Right renal cortex interstitium (tissue), 3 donors: ENCODE measurements around the gene RHBDF2. TPM values are rescaled to one million over a fixed set of nuclear protein-coding genes. Genes with fewer than 3 reads are reported as not detected.

Experiments
- DNase-seq, 3 donors: peaks; one replicate each; pipeline ENCODE4 v3.0.0-alpha.2; 2013; ENCODE audit warnings: low read depth in 3 of 3, low spot score in 2 of 3
- polyA plus RNA-seq, 3 donors: library from polyadenylated mRNA; unstranded; fragments of 120-200 nt; gene quantifications; one replicate each; pipeline ENCODE4 v1.2.1, GENCODE V29; 2013; ENCODE audit not compliant: insufficient read length in 3 of 3

RHBDF2 gene
- polyA plus RNA-seq, 3 donors: 5.6 to 7.2 (median 5.7) TPM

DNA sequence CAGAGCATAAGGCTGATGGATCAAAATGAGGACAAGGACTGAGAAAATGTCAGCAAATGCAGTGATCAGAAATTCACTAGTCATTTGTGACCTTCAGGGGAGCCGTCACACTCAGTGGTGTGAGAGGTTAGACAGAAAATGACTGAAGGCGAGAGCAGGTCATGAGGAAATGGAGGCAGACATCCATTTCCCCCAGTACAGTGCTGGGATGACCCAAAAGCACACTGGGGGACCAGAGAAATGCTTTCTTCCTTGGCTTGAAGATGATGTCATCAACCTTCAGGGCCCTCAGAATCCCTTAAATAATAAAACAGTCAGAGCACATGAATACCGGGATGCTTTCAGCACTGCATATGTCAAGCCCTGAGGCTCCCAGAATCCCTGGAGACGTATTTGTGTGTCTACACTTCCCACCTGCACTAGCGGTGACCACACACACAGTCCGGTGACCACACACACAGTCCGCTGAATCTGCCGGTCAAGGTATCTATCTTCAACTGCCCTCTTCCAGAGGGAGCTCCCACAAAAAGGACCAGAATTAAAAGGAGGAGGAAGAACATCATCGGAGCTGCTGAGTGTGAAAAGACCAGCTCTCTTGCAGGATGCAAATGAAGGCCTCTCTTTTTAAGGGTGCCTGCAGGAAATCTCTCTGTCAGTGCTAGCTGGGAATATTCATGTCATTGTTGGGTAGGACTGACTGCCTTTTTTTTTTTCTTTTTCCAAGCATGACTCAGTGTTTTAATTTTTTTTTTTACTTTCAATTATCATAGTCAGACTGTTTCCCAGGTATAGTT is 56.5 kb downstream of the RHBDF2 start:
- no peak for DNase-seq

- DNase-seq: no peak
Observed at GRCh38 chr17:76442341-76443338, 58.6 kb downstream of the RHBDF2 start.

- DNase-seq: no peak
Observed at GRCh38 chr17:76441686-76442340, 59.4 kb downstream of the RHBDF2 start.

DNA sequence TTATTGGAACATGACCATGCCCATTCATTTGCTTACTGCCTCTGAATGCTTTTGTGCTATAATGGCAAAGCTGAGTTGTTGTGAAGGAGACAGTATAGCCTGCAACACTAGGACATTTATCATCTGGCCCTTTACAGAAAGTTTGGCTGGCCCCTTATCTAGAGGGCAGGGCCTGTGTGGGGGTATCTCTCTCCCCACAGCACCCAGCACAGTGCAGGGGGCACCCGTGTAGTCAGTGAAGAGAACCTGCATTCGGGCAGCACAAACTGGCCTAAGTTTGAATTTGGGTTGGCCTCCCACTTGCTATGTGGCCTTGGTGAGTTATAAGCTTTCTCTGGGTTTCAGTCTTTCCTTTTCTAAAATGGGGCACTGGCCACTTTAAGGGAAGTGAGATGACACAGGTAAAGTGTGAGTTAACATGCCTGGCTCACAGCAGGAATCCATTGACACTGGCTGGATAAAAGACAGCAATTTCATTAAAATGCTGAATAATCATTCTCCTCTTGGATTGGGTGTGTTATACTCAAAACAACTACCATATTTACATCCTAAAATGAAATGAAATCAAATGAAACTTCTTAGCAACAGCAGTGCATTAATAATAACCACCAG is 60.4 kb downstream of the RHBDF2 start:
- no peak for DNase-seq

DNA sequence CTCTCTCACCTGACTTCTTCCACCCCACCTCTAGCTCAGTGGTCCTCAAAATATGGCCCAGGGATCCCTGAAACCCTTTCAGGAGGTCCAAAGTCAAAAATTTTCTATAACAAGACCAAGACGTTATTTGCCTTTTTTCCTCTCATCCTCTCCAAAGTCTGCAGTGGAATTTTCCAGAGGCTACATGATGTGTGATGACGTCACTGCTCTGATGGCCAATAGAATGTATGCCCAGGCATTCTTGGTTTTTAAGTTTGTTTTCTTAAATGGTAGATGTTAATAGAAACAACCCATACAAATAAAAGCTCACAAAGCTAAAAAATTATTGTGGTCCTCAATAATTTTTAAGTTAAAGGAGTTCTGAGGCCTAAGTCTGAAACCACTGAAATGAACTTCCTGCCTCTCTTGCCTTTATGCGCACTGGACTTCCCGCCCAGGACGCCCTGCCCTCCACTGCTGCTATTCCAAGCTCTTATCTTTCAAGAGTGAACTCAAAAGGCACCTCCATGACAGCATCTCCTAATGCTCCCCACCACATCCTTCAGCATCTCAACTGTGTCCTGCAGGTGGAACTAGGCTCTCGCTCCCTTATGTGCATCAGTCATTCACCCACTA is 61.8 kb downstream of the RHBDF2 start:
- no peak for DNase-seq

DNA sequence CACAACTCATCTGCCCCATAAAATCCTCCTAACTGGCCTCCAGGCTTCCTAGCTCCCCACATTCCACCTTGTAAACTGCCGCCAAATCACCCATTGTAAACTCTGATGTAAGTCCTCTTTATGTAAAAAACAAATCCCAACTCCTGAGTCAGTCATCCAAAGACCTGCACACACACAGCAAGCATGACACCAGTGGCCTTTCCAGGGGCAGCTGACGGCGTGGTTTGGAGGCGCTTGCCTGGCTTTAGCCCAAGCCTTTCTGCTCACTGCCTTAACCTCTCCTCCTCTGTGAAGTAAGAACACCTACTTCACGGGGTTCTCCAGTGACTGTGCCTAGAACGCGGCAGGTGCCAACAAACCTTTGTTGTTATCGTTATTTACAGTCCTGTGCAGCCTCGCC is 62.3 kb downstream of the RHBDF2 start:
- no peak for DNase-seq

- DNase-seq: no peak
Observed at GRCh38 chr17:76437467-76438402, 63.5 kb downstream of the RHBDF2 start.

- no peak for DNase-seq
Observed at GRCh38 chr17:76435751-76436150, 65.5 kb downstream of the RHBDF2 start.

GRCh38 chr17:76434870-76435269 is 66.4 kb downstream of the RHBDF2 start:
- no peak for DNase-seq

DNA sequence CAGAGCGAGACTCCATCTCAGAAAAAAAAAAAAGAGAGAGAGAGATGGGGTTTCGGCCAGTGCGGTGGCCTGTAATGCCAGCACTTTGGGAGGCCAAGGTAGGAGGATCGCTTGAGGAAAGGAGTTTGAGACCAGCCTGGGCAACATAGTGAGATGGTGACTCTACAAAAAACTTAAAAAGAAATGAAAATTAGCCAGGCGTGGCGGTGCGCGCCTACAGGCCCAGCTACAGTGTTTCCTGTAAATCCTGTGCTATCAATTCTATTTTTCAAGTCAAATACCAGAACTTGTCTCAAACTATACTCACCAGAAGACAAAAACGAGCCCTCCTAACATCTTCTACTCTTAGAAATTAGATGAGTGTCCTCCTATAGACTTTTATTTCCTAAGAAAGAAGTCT is 67.5 kb downstream of the RHBDF2 start:
- no peak for DNase-seq

GRCh38 chr17:76432712-76433336 is 68.4 kb downstream of the RHBDF2 start:
- no peak for DNase-seq

- no peak for DNase-seq
Observed at GRCh38 chr17:76432004-76432403, 69.2 kb downstream of the RHBDF2 start.

DNA sequence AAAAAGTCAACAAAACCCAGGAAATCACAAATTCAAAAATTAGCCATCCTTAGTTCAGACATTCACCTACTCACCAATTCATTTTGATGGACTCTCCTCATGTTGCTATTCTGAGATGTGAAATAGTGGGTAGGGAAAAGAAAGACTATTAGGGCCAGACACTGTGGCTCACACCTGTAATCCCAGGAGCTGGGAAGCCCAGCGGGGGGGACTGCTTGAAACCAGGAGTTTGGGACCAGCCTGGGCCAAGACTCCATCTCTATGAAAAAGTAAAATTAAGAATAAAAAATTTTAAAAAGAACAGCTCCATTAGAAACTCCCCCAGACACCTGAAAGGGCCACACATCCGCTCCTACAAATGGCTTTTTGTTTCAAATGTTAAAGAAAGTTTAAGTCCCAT is 69.7 kb downstream of the RHBDF2 start:
- DNase-seq: no peak

DNA sequence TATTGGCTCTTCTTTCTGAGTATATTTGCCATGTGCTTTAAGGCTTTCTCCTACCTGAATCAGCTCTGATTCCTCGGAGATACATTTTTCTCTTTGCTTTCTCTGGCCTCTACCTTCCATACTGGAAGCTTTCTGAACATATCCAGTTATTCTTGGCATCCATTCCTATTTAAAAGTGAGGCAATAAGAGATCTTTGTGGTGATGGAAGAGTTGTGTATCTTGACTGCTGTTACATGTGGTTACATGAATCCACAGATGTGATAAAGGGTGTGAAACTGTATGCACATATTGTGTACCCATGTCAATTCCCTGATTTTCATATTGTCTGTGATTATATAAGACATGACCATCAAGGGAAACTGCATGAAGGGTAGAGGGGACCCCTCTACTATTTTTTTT is 72.7 kb downstream of the RHBDF2 start:
- DNase-seq: no peak

GRCh38 chr17:76427501-76428231 is 73.6 kb downstream of the RHBDF2 start:
- no peak for DNase-seq

DNA sequence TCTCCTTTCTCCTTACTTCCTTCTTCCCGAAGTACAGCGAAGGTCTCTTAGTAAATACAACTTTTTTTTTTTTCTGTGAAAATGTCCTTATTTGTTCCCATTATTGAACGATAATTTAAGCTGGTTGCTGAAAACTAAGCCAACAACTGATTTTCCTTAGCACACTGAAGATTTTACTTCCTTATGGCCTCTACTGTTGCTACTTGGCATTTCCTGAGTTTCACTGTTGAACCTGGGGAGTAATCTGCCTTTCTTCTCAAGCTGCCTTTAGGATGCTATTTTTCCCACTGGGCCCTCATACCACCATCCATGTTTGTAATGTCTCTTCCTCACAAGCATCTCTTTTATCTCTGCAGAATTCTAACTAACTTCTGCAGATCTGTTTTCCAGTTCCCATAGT is 74.4 kb downstream of the RHBDF2 start:
- no peak for DNase-seq

DNA sequence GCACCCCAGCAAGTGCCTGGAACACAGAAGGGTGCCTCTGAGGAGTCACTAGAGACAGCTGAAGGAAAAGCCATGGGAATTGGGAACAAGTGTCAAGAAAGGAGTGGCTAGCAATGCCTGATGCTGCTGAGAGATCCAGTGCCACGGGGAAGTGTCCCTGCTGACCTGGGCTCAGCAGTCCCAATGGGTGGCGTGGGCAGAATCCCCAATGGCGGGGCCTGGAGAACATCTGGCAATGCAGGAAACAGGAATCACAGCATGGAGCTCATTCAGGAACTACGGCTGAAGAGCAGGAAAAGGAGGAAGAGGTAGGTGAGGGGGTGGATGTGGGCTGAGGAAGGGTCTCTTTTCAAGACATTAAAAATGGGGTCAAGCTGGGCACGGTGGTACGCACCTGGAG is 78.4 kb downstream of the RHBDF2 start:
- DNase-seq: no peak

DNA sequence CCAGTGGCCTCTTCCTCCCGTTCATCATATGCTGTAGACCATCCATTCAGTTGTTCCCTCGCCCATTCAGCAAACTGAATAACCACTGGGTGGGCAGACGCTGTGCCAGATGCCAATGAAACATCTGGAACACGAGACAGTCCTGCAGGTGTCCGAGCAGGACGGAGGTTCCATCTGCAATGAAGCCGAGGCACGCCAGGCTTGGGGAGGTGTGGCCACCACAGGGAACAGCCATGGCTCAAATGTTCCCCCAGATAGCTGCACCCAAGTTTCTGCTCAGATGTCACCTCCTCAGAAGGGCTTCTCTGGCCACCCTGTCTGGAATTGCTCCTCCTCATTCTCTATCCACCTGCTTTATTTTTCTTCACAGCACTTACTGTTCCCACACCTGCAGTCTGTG is 78.8 kb downstream of the RHBDF2 start:
- no peak for DNase-seq
